ENCODE measurements around the gene MTUS2. TPM values are rescaled to one million over a fixed set of nuclear protein-coding genes. Genes with fewer than 3 reads are reported as not detected.

Gene MTUS2
- total and polyA plus RNA-seq, 9 of the 15 experiments (the other 6 are each of a cell fraction or from before 2014, with no cell fraction given) = 0.01 to 0.28 (median 0.06) TPM; not detected in 1

GRCh38 chr13:29081036-29081435, 260.9 kb downstream of the MTUS2 start:
- intact Hi-C loops (cut with micrococcal nuclease) (no loop called here), in situ Hi-C loops (cut with MboI) (no loop called here)
- Histone ChIP-seq H3K4me3 (no peak overlapping the region), H2AFZ (ENCODE audit: low read depth, low read length) (no peak overlapping the region), H3K27me3 (ENCODE audit: control insufficient read depth in 2 of 2, insufficient read depth in 2 of 2, low read length in 2 of 2) (no peaks in the 10 kb centered on the region), H3K4me1 (replicated peaks in 1 of 2; ENCODE audit: control insufficient read depth in 2 of 2, insufficient read depth in 2 of 2, low read length in 2 of 2) (no peaks in the 10 kb centered on the region), H3K79me2 (ENCODE audit: control insufficient read depth, insufficient read depth, low read length) (no peaks in the 10 kb centered on the region), H3K36me3 (ENCODE audit: control insufficient read depth, insufficient read depth, low read length) (no peaks in the 10 kb centered on the region), H4K20me1 (replicated peaks; ENCODE audit: control insufficient read depth, insufficient read depth, low read length) (no peaks in the 10 kb centered on the region), H3K27ac (ENCODE audit: extremely low read depth, low read depth, low read length) (no peak overlapping the region), H3K9ac (ENCODE audit: insufficient read depth in 1 of 2, low read depth in 2 of 2, low read length in 2 of 2) (no peak overlapping the region), H3K9me3 (replicated peaks; ENCODE audit: control insufficient read depth, insufficient read depth, low read depth, low read length) (no peaks in the 10 kb centered on the region), H3K9me1 (ENCODE audit: control insufficient read depth, insufficient read depth, low read length) (no peaks in the 10 kb centered on the region), H3K4me2 (ENCODE audit: insufficient read depth, low read length) (no peak overlapping the region)
- WGBS (ENCODE audit: insufficient coverage, low coverage, missing lambda C conversion rate) = 0% methylated on average over 1 of the region's 1 CpG
- POLR2A ChIA-PET = no interaction called here
- ATAC-seq = no peak
- peak in 1 of 3 experiments; percentile 9; a peak in 1 of 6 replicates for TF ChIP-seq CTCF (IDR thresholded peaks at IDR 0.05 in 2 of 3, conservative IDR thresholded peaks at IDR 0.05 in 1 of 3; ENCODE audit: insufficient read depth in 2 of 3, low read depth in 1 of 3, low read length in 3 of 3)
- no peak for TF ChIP-seq HDGF (IDR thresholded peaks at IDR 0.05)
- CTCF ChIA-PET (ENCODE audit: low intra/inter-chr PET ratio) = no interaction called here
- BruUV-seq (replicated peaks) = no TSS peak
- DNase-seq (ENCODE audit: extremely low read depth in 1 of 4, low spot score in 3 of 4) = no peak
- FAIRE-seq = no peak

- in situ Hi-C loops (cut with MboI) (no loop called here), intact Hi-C loops (cut with micrococcal nuclease) (no loop called here)
- Histone ChIP-seq H2AFZ (ENCODE audit: low read depth, low read length) (no peak overlapping the region), H3K79me2 (ENCODE audit: control insufficient read depth, insufficient read depth, low read length) (no peaks in the 10 kb centered on the region), H3K4me2 (ENCODE audit: insufficient read depth, low read length) (no peak overlapping the region), H3K4me1 (replicated peaks in 1 of 2; ENCODE audit: control insufficient read depth in 2 of 2, insufficient read depth in 2 of 2, low read length in 2 of 2) (no peaks in the 10 kb centered on the region), H4K20me1 (replicated peaks; ENCODE audit: control insufficient read depth, insufficient read depth, low read length) (no peaks in the 10 kb centered on the region), H3K9ac (ENCODE audit: insufficient read depth in 1 of 2, low read depth in 2 of 2, low read length in 2 of 2) (no peak overlapping the region), H3K27me3 (ENCODE audit: control insufficient read depth in 2 of 2, insufficient read depth in 2 of 2, low read length in 2 of 2) (no peaks in the 10 kb centered on the region), H3K9me1 (ENCODE audit: control insufficient read depth, insufficient read depth, low read length) (no peaks in the 10 kb centered on the region), H3K4me3 (no peak overlapping the region), H3K9me3 (replicated peaks; ENCODE audit: control insufficient read depth, insufficient read depth, low read depth, low read length) (no peaks in the 10 kb centered on the region), H3K36me3 (ENCODE audit: control insufficient read depth, insufficient read depth, low read length) (no peaks in the 10 kb centered on the region), H3K27ac (ENCODE audit: extremely low read depth, low read depth, low read length) (no peak overlapping the region)
- WGBS (ENCODE audit: insufficient coverage, low coverage, missing lambda C conversion rate) = 2% methylated on average over 7 of the region's 7 CpGs
- no TSS peak for BruUV-seq (replicated peaks)
- ChIA-PET POLR2A (no interaction called here), CTCF (ENCODE audit: low intra/inter-chr PET ratio) (no interaction called here)
- TF ChIP-seq C11orf30 (IDR thresholded peaks at IDR 0.05; ENCODE audit: low read depth) = no peak
- TF ChIP-seq IRF2 (CRISPR knock-in tag; IDR thresholded peaks at IDR 0.05) = no peak
- TF ChIP-seq RB1 (IDR thresholded peaks at IDR 0.05; ENCODE audit: low read depth) = no peak
- TF ChIP-seq POLR2AphosphoS5 (IDR thresholded peaks at IDR 0.05; ENCODE audit: control insufficient read depth, insufficient read depth, low read depth, low read length) = no peak
- TF ChIP-seq SRSF3 (IDR thresholded peaks at IDR 0.05; ENCODE audit: insufficient read depth, low read length) = no peak
- ATAC-seq (no peak), DNase-seq (ENCODE audit: extremely low read depth in 1 of 4, low spot score in 3 of 4) (no peak), FAIRE-seq (no peak)
These were observed 261.7 kb downstream of the MTUS2 start for GRCh38 chr13:29081697-29082440.

Data from K562 (cell line).